ENCODE measurements around the gene WFIKKN1.

DNA sequence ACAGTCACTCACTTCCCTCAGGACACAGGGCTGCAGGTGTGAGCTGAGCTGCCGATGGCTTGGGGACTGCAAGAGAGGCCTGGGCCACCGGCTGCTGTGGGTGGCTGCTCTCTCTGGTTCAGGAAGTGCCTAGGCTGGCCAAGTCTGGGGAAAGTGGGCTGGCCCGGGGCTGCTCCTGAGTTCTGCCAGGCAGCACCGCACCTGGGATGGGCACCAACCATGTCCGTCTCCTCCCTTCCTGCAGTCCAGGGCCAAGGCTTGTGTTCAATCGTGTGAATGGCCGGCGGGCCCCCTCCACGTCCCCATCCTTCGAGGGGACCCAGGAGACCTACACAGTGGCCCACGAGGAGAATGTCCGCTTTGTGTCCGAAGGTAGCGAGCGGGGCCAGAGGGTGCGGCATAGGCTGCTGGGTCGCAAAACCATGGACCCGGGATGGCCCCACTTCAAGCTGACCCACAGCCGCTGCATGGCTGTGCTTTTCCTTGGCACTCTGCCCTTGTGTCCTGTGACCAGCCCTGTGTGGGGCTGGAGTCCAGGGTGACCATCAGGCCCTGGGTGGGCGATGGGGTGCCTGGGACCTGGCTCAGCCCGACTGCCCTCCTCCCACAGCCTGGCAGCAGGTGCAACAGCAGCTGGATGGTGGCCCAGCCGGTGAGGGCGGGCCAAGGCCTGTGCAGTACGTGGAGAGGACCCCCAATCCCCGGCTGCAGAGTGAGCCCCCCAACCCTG is 16.6 kb downstream of the WFIKKN1 start:
- TF ChIP-seq ZNF10 (tag by site-specific recombination; IDR thresholded peaks at IDR 0.05), result no peak
- TF ChIP-seq HOXC10 (CRISPR knock-in tag; IDR thresholded peaks at IDR 0.05), result no peak

All from HEK293 (cell line).